ENCODE data around the gene KRTAP12-3.

The KRTAP12-3 gene

GRCh38 chr21:44700101-44701022, 42.6 kb downstream of the KRTAP12-3 start:
- Mint-ChIP-seq H3K27ac (no peak overlapping the region), H3K4me3 (no peak overlapping the region), H3K9me3 (no peaks in the 10 kb centered on the region), H3K4me1 (ENCODE audit: low read depth in 2 of 2) (peaks cover 17 to 21% of the 10 kb centered on the region in 2 donors), H3K27me3 (peaks cover 77 to 100% of the 10 kb centered on the region in 2 donors), H3K36me3 (ENCODE audit: insufficient read depth) (no peaks in the 10 kb centered on the region)
- no peak for DNase-seq
- ATAC-seq (replicated peaks), result no peak

GRCh38 chr21:44701023-44701400, 43.3 kb downstream of the KRTAP12-3 start:
- Mint-ChIP-seq H3K27ac (no peak overlapping the region), H3K27me3 (peaks cover 82 to 100% of the 10 kb centered on the region in 2 donors), H3K36me3 (ENCODE audit: insufficient read depth) (no peaks in the 10 kb centered on the region), H3K9me3 (peaks cover 0 to 4% of the 10 kb centered on the region in 2 donors), H3K4me3 (no peak overlapping the region), H3K4me1 (ENCODE audit: low read depth in 2 of 2) (peaks cover 20 to 21% of the 10 kb centered on the region in 2 donors)
- DNase-seq, result no peak
- ATAC-seq (replicated peaks), result no peak

- Mint-ChIP-seq H3K4me1 (ENCODE audit: low read depth in 2 of 2) (peaks cover 17 to 21% of the 10 kb centered on the region in 2 donors), H3K36me3 (ENCODE audit: insufficient read depth) (no peaks in the 10 kb centered on the region), H3K9me3 (peaks cover 0 to 4% of the 10 kb centered on the region in 2 donors), H3K4me3 (no peak overlapping the region), H3K27ac (no peak overlapping the region), H3K27me3 (peaks cover 86 to 100% of the 10 kb centered on the region in 2 donors)
- ATAC-seq (replicated peaks) (no peak), DNase-seq (no peak)
These were observed 43.8 kb downstream of the KRTAP12-3 start for GRCh38 chr21:44701541-44701940.

GRCh38 chr21:44702111-44702972, 44.6 kb downstream of the KRTAP12-3 start:
- Mint-ChIP-seq H3K4me3 (no peak overlapping the region), H3K4me1 (ENCODE audit: low read depth in 2 of 2) (peaks cover 17 to 19% of the 10 kb centered on the region in 2 donors), H3K36me3 (ENCODE audit: insufficient read depth) (no peaks in the 10 kb centered on the region), H3K9me3 (peaks cover 0 to 4% of the 10 kb centered on the region in 2 donors), H3K27me3 (peaks cover 85 to 100% of the 10 kb centered on the region in 2 donors), H3K27ac (no peak overlapping the region)
- DNase-seq (no peak), ATAC-seq (replicated peaks) (no peak)

- Mint-ChIP-seq H3K9me3 (peaks cover 0 to 4% of the 10 kb centered on the region in 2 donors), H3K27ac (no peak overlapping the region), H3K4me1 (ENCODE audit: low read depth in 2 of 2) (peaks cover 13 to 18% of the 10 kb centered on the region in 2 donors), H3K4me3 (no peak overlapping the region), H3K27me3 (peaks cover 85 to 100% of the 10 kb centered on the region in 2 donors), H3K36me3 (ENCODE audit: insufficient read depth) (no peaks in the 10 kb centered on the region)
- ATAC-seq (replicated peaks) (no peak), DNase-seq (no peak)
These were observed 45.4 kb downstream of the KRTAP12-3 start for GRCh38 chr21:44702973-44703730.

- DNase-seq (no peak), ATAC-seq (replicated peaks) (no peak)
- Mint-ChIP-seq H3K27ac (no peak overlapping the region), H3K9me3 (peaks cover 0 to 4% of the 10 kb centered on the region in 2 donors), H3K4me1 (ENCODE audit: low read depth in 2 of 2) (peaks cover 16 to 19% of the 10 kb centered on the region in 2 donors), H3K36me3 (ENCODE audit: insufficient read depth) (no peaks in the 10 kb centered on the region), H3K4me3 (no peak overlapping the region), H3K27me3 (peaks cover 86 to 100% of the 10 kb centered on the region in 2 donors)
These were observed 46.3 kb downstream of the KRTAP12-3 start for GRCh38 chr21:44703731-44704635.

GRCh38 chr21:44704636-44705001, 46.9 kb downstream of the KRTAP12-3 start:
- Mint-ChIP-seq H3K36me3 (ENCODE audit: insufficient read depth) (no peaks in the 10 kb centered on the region), H3K9me3 (peaks cover 0 to 4% of the 10 kb centered on the region in 2 donors), H3K4me1 (ENCODE audit: low read depth in 2 of 2) (peaks cover 20 to 25% of the 10 kb centered on the region in 2 donors), H3K27ac (no peak overlapping the region), H3K27me3 (peaks cover 88 to 100% of the 10 kb centered on the region in 2 donors), H3K4me3 (no peak overlapping the region)
- no peak for ATAC-seq (replicated peaks)
- no peak for DNase-seq

GRCh38 chr21:44706026-44706705, 48.4 kb downstream of the KRTAP12-3 start:
- Mint-ChIP-seq H3K9me3 (peaks cover 0 to 4% of the 10 kb centered on the region in 2 donors), H3K4me3 (peak overlapping the region in 1 of 2 donors; percentile 18), H3K27ac (no peak overlapping the region), H3K36me3 (ENCODE audit: insufficient read depth) (no peaks in the 10 kb centered on the region), H3K4me1 (ENCODE audit: low read depth in 2 of 2) (peaks cover 31 to 32% of the 10 kb centered on the region in 2 donors), H3K27me3 (peaks cover 88 to 100% of the 10 kb centered on the region in 2 donors)
- DNase-seq (no peak), ATAC-seq (replicated peaks) (no peak)

- DNase-seq (no peak), ATAC-seq (replicated peaks) (no peak)
- peaks cover 90 to 100% of the 10 kb centered on the region in 2 donors for H3K27me3 Mint-ChIP-seq
- H3K36me3 Mint-ChIP-seq (ENCODE audit: insufficient read depth), result no peaks in the 10 kb centered on the region
- peaks cover 32 to 35% of the 10 kb centered on the region in 2 donors for H3K4me1 Mint-ChIP-seq (ENCODE audit: low read depth in 2 of 2)
- peaks cover 0 to 4% of the 10 kb centered on the region in 2 donors for H3K9me3 Mint-ChIP-seq
- H3K4me3 Mint-ChIP-seq, result peak overlapping the region in 1 of 2 donors; percentile 8
- H3K27ac Mint-ChIP-seq, result no peak overlapping the region
These were observed 49.2 kb downstream of the KRTAP12-3 start for GRCh38 chr21:44706706-44707581.
